Karpas-422 (cell line): Measurements from ENCODE around the gene PLA2G4B. TPM values are rescaled to one million over a fixed set of nuclear protein-coding genes. Genes with fewer than 3 reads are reported as not detected.

ENCODE experiments used
- DNase-seq: peaks from one replicate; pipeline ENCODE4 v3.0.0-alpha.2; 2015
- H2AFZ ChIP-seq: fragments of 200-600 bp; sonication (generic); 2 replicates; pipeline ENCODE4 v1.6.1; 2014; ENCODE audit warnings: antibody characterized with exemption, low read length, mixed read lengths
- H3K27ac ChIP-seq: fragments of 200-600 bp; sonication (generic); 2 replicates; pipeline ENCODE4 v1.5.1; 2014; ENCODE audit warnings: mild to moderate bottlenecking, low read length, moderate library complexity
- H3K27me3 ChIP-seq: fragments of 200-600 bp; sonication (generic); 2 replicates; pipeline ENCODE4 v1.6.1; 2014; ENCODE audit warnings: low read length, mixed read lengths
- H3K36me3 ChIP-seq: fragments of 200-600 bp; sonication (generic); 2 replicates; pipeline ENCODE4 v1.6.1; 2014; ENCODE audit warnings: low read length, mixed read lengths; ENCODE audit not compliant: insufficient read depth
- H3K4me1 ChIP-seq: fragments of 200-600 bp; sonication (generic); 2 replicates; pipeline ENCODE4 v1.6.1; 2014; ENCODE audit warnings: mild to moderate bottlenecking, low read length, mixed read lengths
- H3K4me2 ChIP-seq: fragments of 200-600 bp; sonication (generic); 2 replicates; pipeline ENCODE4 v1.6.1; 2014; ENCODE audit warnings: low read length, low read depth, mild to moderate bottlenecking; ENCODE audit not compliant: poor library complexity, severe bottlenecking
- H3K4me3 ChIP-seq: fragments of 200-600 bp; sonication (generic); 2 replicates; pipeline ENCODE4 v1.5.1; 2014; ENCODE audit warnings: mild to moderate bottlenecking, antibody characterized with exemption, low read length, mixed read lengths
- H3K79me2 ChIP-seq: fragments of 200-600 bp; sonication (generic); 2 replicates; pipeline ENCODE4 v1.6.1; 2014; ENCODE audit warnings: mild to moderate bottlenecking, low read length, mixed read lengths
- H3K9ac ChIP-seq: fragments of 200-600 bp; sonication (generic); 2 replicates; pipeline ENCODE4 v1.6.0; 2014; ENCODE audit warnings: low read length
- H3K9me2 ChIP-seq: fragments of 200-600 bp; sonication (generic), shearing (Covaris generic); replicated peaks from 2 replicates; pipeline ENCODE4 v1.6.0; 2014; ENCODE audit warnings: mild to moderate bottlenecking, low read length, moderate library complexity; ENCODE audit not compliant: insufficient read depth
- H3K9me3 ChIP-seq: fragments of 300-700, 200-600 bp; sonication (generic); 2 replicates; pipeline ENCODE4 v1.6.1; 2014; ENCODE audit warnings: low read length, mixed read lengths
- H4K20me1 ChIP-seq: fragments of 200-600 bp; sonication (generic); 2 replicates; pipeline ENCODE4 v1.6.1; 2014; ENCODE audit warnings: mild to moderate bottlenecking, antibody characterized with exemption, low read length, low read depth; ENCODE audit not compliant: insufficient read depth
- total RNA-seq: library from RNA; depleted of rRNA; stranded (reverse); fragments of >200 nt; shearing (Covaris generic); gene quantifications from 2 replicates; pipeline ENCODE4 v1.2.3, GENCODE V29; 2014; ENCODE audit warnings: low replicate concordance

PLA2G4B gene
- total RNA-seq, 1 experiment from 2014 or later, result 2.2 TPM

- no peaks in the 10 kb centered on the region for H3K36me3 ChIP-seq
- H4K20me1 ChIP-seq, result no peaks in the 10 kb centered on the region
- no peak for DNase-seq
- H3K9me2 ChIP-seq, result no peaks in the 10 kb centered on the region
- H3K9ac ChIP-seq, result no peak overlapping the region
- H3K4me3 ChIP-seq, result no peak overlapping the region
- no peaks in the 10 kb centered on the region for H3K4me1 ChIP-seq
- no peak overlapping the region for H3K4me2 ChIP-seq
- H3K27me3 ChIP-seq, result no peaks in the 10 kb centered on the region
- H2AFZ ChIP-seq, result no peak overlapping the region
- H3K27ac ChIP-seq, result no peak overlapping the region
- no peaks in the 10 kb centered on the region for H3K9me3 ChIP-seq
- H3K79me2 ChIP-seq, result no peaks in the 10 kb centered on the region
These were observed 39.1 kb downstream of the PLA2G4B start for GRCh38 chr15:41877631-41878354.

DNA sequence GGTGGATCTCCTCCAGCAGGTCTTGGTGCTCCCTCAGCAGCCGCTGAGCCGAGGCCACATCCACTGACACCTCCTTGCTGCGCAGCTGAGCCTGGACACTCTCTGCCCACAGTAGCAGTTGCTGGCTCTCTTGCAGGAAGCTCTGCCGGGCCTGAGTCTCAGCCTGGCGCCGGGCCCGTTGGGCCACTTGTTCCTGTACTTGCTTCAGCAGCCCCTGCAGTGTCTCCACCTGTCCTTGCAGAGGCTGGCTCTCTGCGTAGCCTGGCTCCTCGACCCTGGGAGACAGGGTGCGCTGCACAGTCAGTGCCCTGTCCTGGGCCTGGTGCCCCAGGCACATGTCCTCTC lies 39.7 kb downstream of the PLA2G4B start:
- Histone ChIP-seq H3K9me2 (no peaks in the 10 kb centered on the region), H3K79me2 (no peaks in the 10 kb centered on the region), H3K4me2 (no peak overlapping the region), H3K4me3 (no peak overlapping the region), H3K36me3 (no peaks in the 10 kb centered on the region), H3K9ac (no peak overlapping the region), H3K27me3 (no peaks in the 10 kb centered on the region), H3K9me3 (no peaks in the 10 kb centered on the region), H3K4me1 (no peaks in the 10 kb centered on the region), H4K20me1 (no peaks in the 10 kb centered on the region), H2AFZ (no peak overlapping the region), H3K27ac (no peak overlapping the region)
- DNase-seq, result no peak

DNA sequence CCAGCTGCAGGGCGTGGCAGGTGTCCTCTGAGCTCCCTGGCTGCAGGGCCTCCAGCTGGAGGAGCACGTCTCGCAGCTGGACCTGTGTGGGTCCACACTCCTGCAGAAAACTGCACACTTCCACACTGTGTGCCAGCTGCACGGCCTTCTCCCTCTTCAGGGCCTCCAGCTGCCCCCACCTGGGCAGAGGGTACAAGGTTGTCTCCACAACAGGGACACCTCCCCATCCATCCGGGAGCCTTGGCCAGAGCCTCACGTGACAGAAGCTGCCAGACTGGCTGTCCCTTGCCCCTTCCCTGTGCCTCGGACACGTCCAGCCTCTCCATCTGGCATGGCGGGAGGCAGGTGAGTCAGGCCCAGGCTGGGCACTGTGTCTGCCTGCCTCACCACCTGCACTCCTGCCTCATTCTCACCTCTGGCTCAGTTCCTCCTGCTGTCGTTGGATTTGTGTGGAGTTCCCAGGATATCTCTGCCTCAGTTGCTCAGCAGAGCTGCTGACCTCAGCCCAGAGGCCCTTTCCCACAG lies 40.7 kb downstream of the PLA2G4B start:
- Histone ChIP-seq H3K27ac (no peak overlapping the region), H3K9me3 (no peaks in the 10 kb centered on the region), H3K4me2 (no peak overlapping the region), H3K36me3 (no peaks in the 10 kb centered on the region), H3K9me2 (no peaks in the 10 kb centered on the region), H3K4me1 (no peaks in the 10 kb centered on the region), H3K4me3 (no peak overlapping the region), H3K79me2 (no peaks in the 10 kb centered on the region), H2AFZ (no peak overlapping the region), H3K9ac (no peak overlapping the region), H4K20me1 (no peaks in the 10 kb centered on the region), H3K27me3 (no peaks in the 10 kb centered on the region)
- no peak for DNase-seq

DNA sequence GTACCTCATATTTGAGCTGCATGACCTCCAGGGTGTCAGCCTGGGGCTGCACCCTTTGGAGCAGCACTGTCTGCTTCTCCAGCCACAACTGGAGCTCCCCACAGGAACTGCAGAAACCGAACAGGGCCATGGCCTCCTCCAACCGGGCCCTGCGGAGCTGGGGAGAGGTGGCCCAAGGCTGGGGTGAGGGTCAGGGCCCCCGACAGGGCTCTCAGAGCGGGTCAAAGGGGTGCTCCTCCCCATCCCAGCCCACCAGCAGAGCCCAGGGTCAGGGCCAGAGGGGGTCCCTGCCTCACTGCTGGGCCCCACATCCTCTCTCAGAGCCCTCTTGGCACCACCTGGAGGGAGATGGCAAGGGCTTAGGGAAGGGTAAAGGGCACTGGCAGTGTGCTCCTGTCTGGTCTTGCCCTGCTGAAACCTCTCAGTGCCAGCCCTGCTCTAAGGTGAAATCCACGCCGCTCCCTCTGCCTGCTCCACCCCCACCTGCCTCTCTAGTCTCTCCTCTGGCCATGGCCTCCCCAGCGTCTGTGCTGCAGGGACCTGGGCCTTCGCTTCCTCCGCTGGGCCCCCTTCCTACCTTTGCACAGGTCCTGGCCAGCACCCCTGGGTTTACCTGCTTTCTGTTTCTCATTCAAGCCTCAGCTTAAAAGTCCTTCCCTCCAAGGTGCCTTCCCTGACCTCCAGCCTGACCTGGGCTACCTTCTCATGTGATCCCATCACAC lies 41.7 kb downstream of the PLA2G4B start:
- Histone ChIP-seq H3K4me2 (no peak overlapping the region), H3K36me3 (no peaks in the 10 kb centered on the region), H3K9me2 (no peaks in the 10 kb centered on the region), H3K4me1 (no peaks in the 10 kb centered on the region), H3K9ac (no peak overlapping the region), H3K9me3 (no peaks in the 10 kb centered on the region), H2AFZ (no peak overlapping the region), H3K79me2 (no peaks in the 10 kb centered on the region), H3K27me3 (no peaks in the 10 kb centered on the region), H3K4me3 (no peak overlapping the region), H3K27ac (no peak overlapping the region), H4K20me1 (no peaks in the 10 kb centered on the region)
- DNase-seq, result no peak

GRCh38 chr15:41881086-41881485 lies 42.4 kb downstream of the PLA2G4B start:
- no peaks in the 10 kb centered on the region for H4K20me1 ChIP-seq
- no peak for DNase-seq
- H3K27me3 ChIP-seq, result no peaks in the 10 kb centered on the region
- no peak overlapping the region for H3K9ac ChIP-seq
- no peaks in the 10 kb centered on the region for H3K4me1 ChIP-seq
- no peak overlapping the region for H3K4me3 ChIP-seq
- H3K27ac ChIP-seq, result no peak overlapping the region
- no peaks in the 10 kb centered on the region for H3K9me3 ChIP-seq
- H3K36me3 ChIP-seq, result no peaks in the 10 kb centered on the region
- H3K9me2 ChIP-seq, result no peaks in the 10 kb centered on the region
- H2AFZ ChIP-seq, result no peak overlapping the region
- H3K79me2 ChIP-seq, result no peaks in the 10 kb centered on the region
- H3K4me2 ChIP-seq, result no peak overlapping the region

GRCh38 chr15:41881550-41881919 lies 42.9 kb downstream of the PLA2G4B start:
- Histone ChIP-seq H3K4me2 (no peak overlapping the region), H4K20me1 (no peaks in the 10 kb centered on the region), H3K27ac (no peak overlapping the region), H2AFZ (no peak overlapping the region), H3K9ac (no peak overlapping the region), H3K9me3 (no peaks in the 10 kb centered on the region), H3K36me3 (no peaks in the 10 kb centered on the region), H3K27me3 (no peaks in the 10 kb centered on the region), H3K9me2 (no peaks in the 10 kb centered on the region), H3K79me2 (no peaks in the 10 kb centered on the region), H3K4me3 (no peak overlapping the region), H3K4me1 (no peaks in the 10 kb centered on the region)
- DNase-seq, result no peak

DNA sequence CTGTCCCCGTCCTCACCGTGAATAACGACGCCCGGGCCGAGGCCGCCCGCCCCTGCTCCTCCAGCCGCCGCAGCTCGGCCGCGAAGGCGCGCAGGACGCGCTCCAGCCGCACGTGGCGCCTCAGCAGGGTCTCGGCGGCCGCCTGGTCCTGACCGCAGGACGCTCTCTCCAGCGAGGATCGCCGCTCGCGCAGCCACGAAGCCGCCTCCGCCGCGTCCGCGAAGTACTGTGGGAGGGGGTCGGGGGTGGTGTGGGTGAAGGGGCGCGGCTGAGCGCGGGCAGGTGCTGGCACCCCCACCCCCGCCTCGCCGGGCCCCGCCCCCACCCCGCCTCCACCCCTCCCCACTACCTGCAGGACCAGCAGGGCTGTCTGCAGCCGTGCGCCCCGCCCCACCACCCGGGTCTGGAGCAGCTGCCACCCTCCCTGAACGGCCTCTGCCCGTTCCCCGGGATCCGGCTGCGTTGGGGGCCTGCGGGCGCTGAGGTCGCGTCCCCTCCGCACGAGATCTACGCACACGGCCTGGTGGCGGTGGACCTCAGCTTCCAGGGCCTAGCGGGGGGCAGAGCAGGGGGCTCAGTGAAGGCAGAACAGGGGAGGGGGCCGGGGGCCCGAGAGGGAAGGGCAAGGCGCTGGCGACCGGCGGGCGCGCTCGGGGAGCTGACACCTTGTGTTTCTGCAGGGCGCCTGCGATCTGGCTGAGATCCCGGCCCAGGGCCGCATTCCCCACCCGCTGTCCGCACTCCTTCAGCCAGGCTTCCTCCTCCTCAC lies 43.5 kb downstream of the PLA2G4B start:
- H3K27ac ChIP-seq, result no peak overlapping the region
- no peak for DNase-seq
- no peaks in the 10 kb centered on the region for H3K79me2 ChIP-seq
- no peaks in the 10 kb centered on the region for H3K36me3 ChIP-seq
- H3K9ac ChIP-seq, result no peak overlapping the region
- H3K9me3 ChIP-seq, result no peaks in the 10 kb centered on the region
- H3K27me3 ChIP-seq, result no peaks in the 10 kb centered on the region
- no peaks in the 10 kb centered on the region for H4K20me1 ChIP-seq
- H3K4me1 ChIP-seq, result no peaks in the 10 kb centered on the region
- no peak overlapping the region for H3K4me3 ChIP-seq
- H3K9me2 ChIP-seq, result no peaks in the 10 kb centered on the region
- no peak overlapping the region for H3K4me2 ChIP-seq
- no peak overlapping the region for H2AFZ ChIP-seq
